GM15510 (cell line): ENCODE measurements around the gene CAPN14.

ENCODE experiments used
- POLR2A ChIP-seq: IDR thresholded peaks from 3 replicates; pipeline ENCODE4 v1.6.1; 2011; ENCODE audit warnings: borderline replicate concordance; ENCODE audit not compliant: insufficient read length; ENCODE audit errors: extremely low read depth

Gene CAPN14

DNA sequence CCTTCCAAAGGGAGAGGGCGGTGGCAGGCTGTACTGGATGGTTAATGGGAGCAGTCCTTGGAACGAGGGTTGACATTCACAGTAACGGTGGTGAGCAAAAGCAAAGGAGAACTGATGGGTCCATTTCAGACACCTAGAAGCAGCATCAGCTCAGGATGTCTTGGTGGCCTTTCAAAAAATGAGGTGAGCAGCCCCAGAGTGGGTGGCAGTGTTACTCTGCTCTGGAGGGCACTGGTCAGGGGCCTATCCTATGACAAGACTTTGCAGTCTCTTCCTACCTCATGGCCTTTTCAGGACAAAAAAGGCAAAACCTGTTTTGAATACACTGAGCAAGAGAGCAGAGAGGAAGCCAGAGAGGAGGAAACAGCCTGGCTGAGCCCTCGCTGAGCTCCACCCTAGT, 23.5 kb downstream of the CAPN14 start:
- TF ChIP-seq POLR2A: no peak

DNA sequence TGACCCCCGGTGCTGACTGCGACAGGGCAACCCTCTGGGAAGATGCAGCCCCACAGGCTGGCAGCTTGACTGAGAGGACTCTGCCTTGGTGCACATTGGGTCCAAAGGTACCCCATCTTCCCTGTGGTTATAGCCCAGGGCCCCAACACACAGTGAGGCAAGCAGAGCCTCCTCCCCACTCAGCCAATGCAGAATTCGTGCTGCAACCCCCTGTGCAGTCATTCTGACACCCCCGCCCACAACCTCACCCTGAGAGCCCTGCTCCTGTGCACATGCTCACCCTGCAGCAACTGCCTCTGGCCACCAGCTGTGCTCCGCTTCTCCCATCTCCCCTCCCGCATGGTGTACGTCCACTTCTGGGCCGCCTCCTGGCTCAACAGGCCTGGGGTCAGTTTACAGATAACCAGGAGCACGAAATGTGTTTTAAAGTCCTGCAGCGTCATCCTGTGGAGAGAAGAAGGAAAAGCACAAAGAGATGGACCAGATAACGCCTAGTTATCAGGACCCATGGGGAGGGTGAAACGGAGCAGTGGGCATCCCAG, 24.4 kb downstream of the CAPN14 start:
- TF ChIP-seq POLR2A: no peak

DNA sequence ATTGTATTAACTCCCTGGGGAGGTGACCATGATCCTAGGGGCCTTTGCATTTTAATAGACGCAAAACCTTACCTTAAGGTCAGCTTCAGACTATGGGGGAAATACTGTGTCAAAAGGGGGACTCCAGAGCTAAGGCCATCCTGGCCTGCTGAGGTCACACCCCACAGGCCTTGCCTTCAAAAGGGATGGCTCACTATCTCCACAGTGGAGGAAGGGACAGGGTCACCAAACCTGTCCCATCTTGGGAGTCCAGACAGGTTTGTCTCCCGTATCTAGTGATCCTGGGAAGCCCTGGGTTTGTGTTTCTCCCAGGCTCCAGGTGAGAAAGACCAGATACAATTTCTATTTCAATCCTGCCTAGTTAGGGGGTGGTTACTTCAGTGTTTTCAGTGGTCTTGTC, 24.9 kb downstream of the CAPN14 start:
- no peak for TF ChIP-seq POLR2A

DNA sequence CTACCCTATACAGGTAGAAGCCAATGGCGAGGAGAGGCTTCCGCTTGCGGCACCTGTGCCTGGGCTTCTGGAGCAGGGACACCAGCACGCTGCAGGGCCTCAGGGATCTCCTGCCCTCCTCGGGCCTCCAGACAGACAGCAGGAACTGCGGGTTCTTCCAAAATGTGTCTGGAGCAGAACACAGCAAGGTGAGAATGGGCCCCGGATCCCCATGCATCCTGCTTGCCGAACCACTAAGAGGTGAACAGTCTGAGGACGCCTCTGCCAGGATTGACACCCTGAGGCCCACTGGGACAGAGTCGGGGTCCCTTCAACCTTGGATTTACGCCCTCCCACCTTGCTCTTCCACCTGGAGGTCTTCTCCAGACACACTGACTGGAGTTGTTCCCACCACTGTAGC, 25.4 kb downstream of the CAPN14 start:
- no peak for TF ChIP-seq POLR2A

DNA sequence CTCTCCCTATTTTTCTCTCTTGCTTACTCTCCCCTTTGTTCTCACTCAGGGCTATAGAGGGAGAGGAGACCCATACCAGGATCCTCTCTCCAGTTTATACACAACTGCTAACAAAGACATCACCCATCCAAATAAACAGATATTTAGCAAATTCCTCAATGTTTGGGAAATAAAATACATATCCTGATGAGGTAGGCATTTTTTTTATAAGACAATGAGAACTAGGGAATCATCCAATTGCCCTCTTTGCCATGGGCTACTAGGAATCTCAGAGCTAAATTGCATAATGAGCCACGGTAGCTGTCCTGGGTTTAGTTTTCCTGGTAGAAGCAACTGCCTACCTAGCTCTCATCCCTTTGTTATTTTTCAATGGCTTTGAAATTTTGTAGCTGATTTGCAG, 27.1 kb downstream of the CAPN14 start:
- TF ChIP-seq POLR2A: no peak

DNA sequence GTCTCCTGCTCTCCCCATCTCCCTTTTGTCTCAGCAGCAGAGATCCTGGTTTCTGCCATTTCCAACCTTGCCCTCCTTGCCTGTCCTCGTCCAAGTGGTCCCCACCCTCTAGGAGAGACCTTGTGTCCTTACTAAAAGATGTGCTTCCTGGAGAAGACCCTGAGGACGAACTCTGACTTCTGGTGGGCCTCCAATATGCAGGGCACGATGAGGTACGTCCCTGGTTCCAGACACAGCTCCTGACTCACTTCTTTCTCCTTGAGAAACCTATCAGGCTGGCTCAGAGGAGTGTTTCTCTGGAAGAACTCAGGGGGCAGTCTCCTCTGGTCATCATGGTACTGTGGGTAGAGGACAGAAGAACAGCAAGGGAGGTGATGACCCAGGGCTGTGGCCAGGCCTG, 28.2 kb downstream of the CAPN14 start:
- no peak for TF ChIP-seq POLR2A

DNA sequence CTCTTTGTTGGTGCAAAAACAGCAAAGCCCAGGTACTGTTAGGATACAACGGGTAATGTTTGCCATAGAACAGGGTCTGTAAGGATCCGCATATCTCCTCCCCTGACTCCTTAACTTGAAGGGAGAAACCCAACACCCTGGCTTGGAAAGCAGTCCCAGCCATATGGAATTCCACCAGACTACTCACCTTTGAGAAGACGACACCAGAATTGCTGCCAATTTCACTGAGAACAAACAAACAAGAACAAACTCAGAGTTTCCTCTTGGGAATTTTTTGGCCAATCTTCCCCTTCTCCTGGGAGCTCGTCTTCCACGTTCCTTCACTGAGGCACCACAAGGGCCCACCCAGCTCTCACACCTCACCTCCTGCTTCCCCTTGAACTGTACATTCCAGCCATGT, 29.2 kb downstream of the CAPN14 start:
- TF ChIP-seq POLR2A: no peak

DNA sequence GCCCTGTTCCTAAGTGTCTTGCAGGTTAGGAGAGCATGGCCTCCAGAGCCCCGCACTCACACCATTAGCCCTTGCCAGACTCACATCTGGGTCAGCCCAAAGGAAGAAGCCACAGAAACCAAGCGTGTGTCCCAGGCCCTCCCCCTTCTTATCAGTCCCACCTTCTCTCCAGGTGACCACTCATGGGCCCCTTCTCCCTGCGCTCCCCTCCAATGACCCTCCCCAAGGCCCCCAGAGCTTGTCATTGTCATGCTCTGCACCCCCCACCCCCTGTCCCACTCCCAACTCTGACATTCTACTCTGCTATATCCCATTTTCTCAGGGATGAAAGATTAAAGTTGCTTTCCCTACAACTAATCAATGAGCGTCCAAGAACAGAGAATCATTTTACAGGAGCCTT, 30.1 kb downstream of the CAPN14 start:
- TF ChIP-seq POLR2A: no peak

DNA sequence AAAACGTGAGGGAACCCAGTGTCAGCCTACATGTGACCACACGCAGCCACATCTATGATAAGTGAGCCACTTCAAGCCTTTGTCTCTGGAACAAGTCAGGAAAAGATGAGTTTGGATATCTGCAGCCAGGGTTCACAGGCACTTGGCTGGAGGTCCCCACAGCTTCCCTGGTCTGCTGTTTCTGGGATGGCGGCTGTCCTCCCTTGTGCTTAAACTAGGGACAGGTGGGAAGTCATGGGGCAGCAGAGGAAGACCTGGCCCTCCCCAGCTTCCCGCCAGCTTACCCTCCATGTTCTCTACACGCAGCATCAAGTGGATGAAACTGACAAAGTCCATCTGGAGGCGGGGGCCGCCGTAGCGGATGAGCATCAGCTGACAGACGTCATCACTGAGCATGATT, 40.6 kb downstream of the CAPN14 start:
- no peak for TF ChIP-seq POLR2A

DNA sequence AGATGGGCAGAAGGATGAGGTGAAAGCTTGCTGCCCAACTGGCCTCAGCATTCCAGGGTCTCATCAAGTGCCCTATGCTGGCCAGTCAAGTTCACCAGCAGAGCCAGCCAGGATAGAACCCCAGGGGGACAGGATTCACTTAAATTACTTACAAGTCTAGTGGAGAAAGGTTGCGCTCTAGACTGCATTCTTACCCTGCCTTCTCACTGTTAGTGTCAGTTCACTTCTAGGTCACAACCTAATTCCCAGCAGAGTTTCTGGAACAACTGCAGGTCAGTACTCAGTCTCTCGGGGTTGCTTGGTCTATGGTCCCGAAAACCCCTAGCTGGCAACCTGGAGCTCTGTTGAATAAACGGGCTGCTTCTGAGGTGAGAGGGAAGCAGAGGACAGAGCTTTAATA, 46.2 kb downstream of the CAPN14 start:
- TF ChIP-seq POLR2A: no peak

DNA sequence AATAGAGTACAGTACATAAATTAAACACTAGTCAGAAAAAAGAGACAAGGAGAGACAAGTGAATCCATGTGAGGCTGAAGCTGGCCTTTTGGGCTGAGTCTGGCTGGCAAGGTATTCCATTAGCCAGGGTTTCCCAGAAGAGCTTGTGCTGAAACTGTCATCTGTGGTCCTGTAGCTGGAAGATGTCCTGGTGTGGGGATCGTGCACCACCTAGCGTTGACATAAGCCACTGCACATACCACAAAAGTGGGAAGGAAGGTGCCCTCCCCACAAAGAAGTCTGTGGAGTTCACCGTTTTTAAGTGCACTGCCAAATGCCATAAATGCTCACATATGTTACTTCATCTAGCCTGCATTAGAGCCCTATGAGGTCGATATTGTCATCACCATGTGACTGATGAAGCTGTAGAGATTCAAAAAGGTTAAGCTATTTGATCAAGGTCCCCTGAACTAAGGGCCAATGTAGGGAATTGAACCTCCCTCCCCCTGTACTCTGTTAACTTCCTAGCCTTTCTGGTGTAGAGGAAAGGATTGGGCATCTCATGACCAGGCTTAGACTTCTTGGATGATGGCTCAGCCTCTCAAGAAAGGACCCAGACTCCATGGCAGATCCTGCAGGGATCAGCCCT, 47.1 kb downstream of the CAPN14 start:
- no peak for TF ChIP-seq POLR2A

DNA sequence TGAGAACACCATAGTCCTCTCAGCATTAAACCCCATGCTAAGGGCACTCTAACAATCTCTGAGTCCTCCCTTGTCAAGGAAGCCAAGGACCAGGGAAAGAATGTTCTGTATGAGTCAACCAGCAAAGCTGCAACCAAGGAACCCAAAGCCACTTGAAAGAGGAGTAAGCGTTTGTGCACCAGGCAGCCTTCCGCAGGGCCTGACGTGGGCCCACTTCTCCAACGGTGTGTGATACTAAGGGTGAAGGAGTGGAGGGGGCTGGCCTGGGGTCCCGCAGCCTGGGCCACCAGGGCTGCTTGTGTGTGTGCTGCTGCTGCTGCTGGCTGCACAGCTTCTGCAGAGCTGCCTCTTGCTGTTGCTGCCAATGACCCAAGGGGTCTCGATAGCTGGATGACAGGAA, 49.0 kb downstream of the CAPN14 start:
- TF ChIP-seq POLR2A: no peak

DNA sequence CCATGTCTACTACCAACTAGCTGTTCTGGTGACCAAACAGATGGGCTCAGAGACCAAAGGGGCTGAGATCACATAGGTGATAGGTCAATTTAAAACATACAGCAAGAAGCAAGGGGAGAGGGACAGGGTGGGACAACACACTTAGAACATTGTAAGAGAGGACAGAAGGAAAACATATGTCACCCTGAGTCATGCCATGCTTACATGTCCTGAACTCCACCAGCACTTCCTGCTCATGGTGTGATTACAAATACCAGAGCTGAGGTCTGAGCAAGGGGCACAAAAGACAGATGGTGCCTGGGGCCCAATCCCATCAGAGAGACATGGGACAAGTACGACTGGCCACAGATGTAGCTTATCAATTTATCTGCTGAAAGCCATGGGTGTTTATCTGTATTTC, 50.4 kb downstream of the CAPN14 start:
- no peak for TF ChIP-seq POLR2A

DNA sequence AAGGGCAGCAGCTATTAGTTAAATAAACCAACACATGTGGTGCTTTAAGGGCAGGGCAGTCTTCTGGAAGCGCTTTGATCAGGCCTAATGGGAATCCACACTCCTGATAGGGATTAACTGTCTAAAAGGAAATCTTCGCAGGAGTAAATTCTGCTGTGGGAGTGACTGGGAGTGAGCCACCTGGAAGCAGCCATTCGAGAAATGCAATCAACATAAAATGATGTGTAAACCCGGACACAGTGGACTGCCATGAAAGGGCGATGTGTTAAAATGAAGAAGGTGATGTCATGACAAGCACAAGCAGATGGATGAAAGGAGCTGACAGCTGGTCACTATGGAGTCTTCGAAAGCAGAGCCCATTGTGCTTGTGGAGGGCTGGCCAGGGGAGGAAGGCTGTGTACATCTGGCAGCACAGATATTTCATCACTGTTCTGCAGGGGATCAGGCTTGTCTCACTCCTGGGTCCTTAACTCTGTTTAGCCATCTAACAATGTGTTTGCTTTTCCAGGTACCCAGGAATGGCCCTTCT, 54.2 kb downstream of the CAPN14 start:
- no peak for TF ChIP-seq POLR2A

DNA sequence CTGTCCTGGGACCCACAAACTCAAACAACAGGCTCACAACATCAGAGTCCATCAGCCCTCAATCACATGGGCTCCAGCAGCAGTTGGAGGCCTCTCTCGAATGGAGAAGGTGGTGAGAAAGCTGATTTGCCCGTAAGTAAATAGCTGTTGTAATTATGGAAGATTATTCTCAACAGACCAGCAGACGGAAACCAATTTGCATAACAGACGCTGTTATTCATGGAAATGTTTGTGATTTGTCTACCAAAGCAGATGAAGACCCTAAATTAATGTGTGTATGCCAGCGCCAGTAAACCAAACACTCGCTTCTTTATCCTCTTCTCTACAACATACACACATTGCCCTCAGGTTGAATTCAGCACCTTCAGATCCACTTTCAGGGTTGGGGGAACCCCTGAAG, 55.7 kb downstream of the CAPN14 start:
- TF ChIP-seq POLR2A: no peak

DNA sequence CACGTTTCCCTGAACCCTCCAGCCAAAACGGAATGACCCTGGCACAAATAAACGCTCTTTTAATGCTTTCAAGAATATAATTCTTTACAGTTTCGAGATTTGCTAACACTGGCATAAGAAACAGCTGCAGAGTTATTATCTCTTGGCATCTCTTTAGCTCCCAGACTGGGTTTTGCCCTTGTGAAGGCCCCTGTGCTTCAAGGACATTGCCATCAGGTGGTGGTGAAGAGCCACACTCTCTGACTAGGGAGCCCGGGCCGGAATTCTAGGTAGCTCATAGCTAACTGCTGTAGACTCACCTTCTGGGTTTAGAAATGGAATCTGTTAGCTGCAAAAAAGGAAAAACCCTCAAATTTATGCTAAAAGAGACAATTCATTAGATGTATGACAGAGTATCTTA, 65.8 kb downstream of the CAPN14 start:
- no peak for TF ChIP-seq POLR2A
